SK-N-SH (cell line): Measurements from ENCODE around the gene MACROD2.

ENCODE experiments used
- CTCF ChIP-seq: fragments of 200-600 bp; sonication (generic); IDR thresholded peaks from 2 replicates; pipeline ENCODE4 v1.6.1; 2017; ENCODE audit warnings: antibody characterized with exemption, mild to moderate bottlenecking, moderate library complexity
- EP300 ChIP-seq, 2 experiments: IDR thresholded peaks; 2 replicates each; pipeline versions ENCODE4 v1.4.0 to v1.6.1; 2012; ENCODE audit warnings: borderline replicate concordance in 1 of 2, low read depth in 1 of 2, low read length in 1 of 2
- EZH2phosphoT487 ChIP-seq: fragments of 200-600 bp; sonication (generic); IDR thresholded peaks from 2 replicates; pipeline ENCODE4 v1.6.1; 2017; ENCODE audit warnings: low read depth, mixed run types, mild to moderate bottlenecking, antibody characterized with exemption, moderate library complexity, borderline replicate concordance
- RAD21 ChIP-seq: IDR thresholded peaks from 2 replicates; pipeline ENCODE4 v1.6.1; 2012; ENCODE audit warnings: mild to moderate bottlenecking, low read length

- TF ChIP-seq CTCF (no peak), EP300 (IDR thresholded peaks at IDR 0.05; ENCODE audit: borderline replicate concordance in 1 of 2, low read depth in 1 of 2, low read length in 1 of 2) (no peak), EZH2phosphoT487 (no peak), RAD21 (no peak)
These were observed 1561.6 kb downstream of the MACROD2 start for GRCh38 chr20:15556869-15557268.
